Stimulated activated naive CD4-positive, alpha-beta T cell (primary cell): ENCODE results near the gene DPH6.
"Not testable (repeated sequence)": the region's sequence is repeated elsewhere in the genome, so short reads cannot be mapped to it uniquely, and the experiment has no call there.

ENCODE experiments used
- DNase-seq, 6 experiments: peaks; one replicate each; lab custom pipeline; 2025; lab: John Stamatoyannopoulos, UW

Gene DPH6

GRCh38 chr15:35545824-35546510 lies at the start of gene DPH6:
Gene DPH6, minus strand, starts transcription at chr15:35546165. Its CDS starts 24 bp downstream, at chr15:35546141.
- peak; percentile 68 to 91 (median 76) for DNase-seq

- DNase-seq = no peak
These were observed 49.7 kb upstream of the DPH6 start for GRCh38 chr15:35595656-35596055.

- not testable (repeated sequence) for DNase-seq
These were observed 46.0 kb upstream of the DPH6 start for GRCh38 chr15:35591987-35592386.

GRCh38 chr15:35583863-35584528 lies 38.0 kb upstream of the DPH6 start:
- DNase-seq = no peak

- DNase-seq = no peak
These were observed 34.6 kb upstream of the DPH6 start for GRCh38 chr15:35580606-35581005.

- DNase-seq = no peak
These were observed 21.4 kb upstream of the DPH6 start for GRCh38 chr15:35567392-35567791.

- DNase-seq = no peak
These were observed 21.0 kb upstream of the DPH6 start for GRCh38 chr15:35566991-35567390.

- no peak for DNase-seq
These were observed 19.9 kb upstream of the DPH6 start for GRCh38 chr15:35565901-35566300.

- no peak for DNase-seq
These were observed 16.7 kb upstream of the DPH6 start for GRCh38 chr15:35562641-35563040.

- no peak for DNase-seq
These were observed 15.3 kb upstream of the DPH6 start for GRCh38 chr15:35561308-35561707.

- no peak for DNase-seq
These were observed 14.9 kb upstream of the DPH6 start for GRCh38 chr15:35560870-35561269.

- no peak for DNase-seq
These were observed 14.3 kb upstream of the DPH6 start for GRCh38 chr15:35560258-35560657.

GRCh38 chr15:35559683-35560082 lies 13.7 kb upstream of the DPH6 start:
- DNase-seq = no peak

- no peak for DNase-seq
These were observed 11.6 kb upstream of the DPH6 start for GRCh38 chr15:35557544-35557943.

GRCh38 chr15:35557012-35557411 lies 11.0 kb upstream of the DPH6 start:
- DNase-seq = no peak

GRCh38 chr15:35555244-35555643 lies 9.3 kb upstream of the DPH6 start:
- DNase-seq = no peak

GRCh38 chr15:35550957-35551356 lies 5.0 kb upstream of the DPH6 start:
- DNase-seq = no peak

GRCh38 chr15:35549567-35549966 lies 3.6 kb upstream of the DPH6 start:
- no peak for DNase-seq

- no peak for DNase-seq
These were observed 2.5 kb upstream of the DPH6 start for GRCh38 chr15:35548435-35548834.

- DNase-seq = no peak
These were observed 1.9 kb upstream of the DPH6 start for GRCh38 chr15:35547775-35548364.

GRCh38 chr15:35546511-35547381 lies 781 bp upstream of the DPH6 start:
- DNase-seq = no peak

GRCh38 chr15:35545316-35545823 lies 595 bp downstream of the DPH6 start:
- DNase-seq = peak in 1 of 6 experiments; percentile 6
